NCI-H446 treated with DMSO at 0.1 percent for 48 hours (cell line): ENCODE results near the gene CAMK2G.
"Not testable (repeated sequence)": the region's sequence is repeated elsewhere in the genome, so short reads cannot be mapped to it uniquely, and the experiment has no call there.

ENCODE experiments used
- DNase-seq: peaks from one replicate; lab custom pipeline; 2025; lab: John Stamatoyannopoulos, UW

The CAMK2G gene

GRCh38 chr10:73902351-73902750 lies 28.0 kb upstream of the CAMK2G start:
- no peak for DNase-seq

DNA sequence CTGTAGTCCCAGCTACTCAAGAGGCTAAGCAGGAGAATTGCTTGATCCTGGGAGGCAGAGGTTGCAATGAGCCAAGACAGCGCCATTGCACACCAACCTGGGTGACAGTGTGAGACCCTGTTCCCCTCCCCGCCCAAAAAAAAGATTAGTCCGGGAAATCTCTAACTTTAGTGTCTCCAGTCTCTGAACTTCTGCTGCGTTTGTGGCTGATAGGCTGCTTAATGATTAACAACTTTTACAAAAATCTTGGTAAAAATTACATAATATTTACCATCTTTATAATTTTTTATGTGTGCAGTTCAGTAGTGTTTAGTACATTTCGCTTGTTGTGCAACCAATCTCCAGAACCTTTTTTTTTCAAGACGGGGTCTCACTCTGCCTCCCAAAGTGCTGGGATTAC lies 26.9 kb upstream of the CAMK2G start:
- no peak for DNase-seq

- DNase-seq: no peak
Observed at GRCh38 chr10:73900064-73900463, 25.7 kb upstream of the CAMK2G start.

DNA sequence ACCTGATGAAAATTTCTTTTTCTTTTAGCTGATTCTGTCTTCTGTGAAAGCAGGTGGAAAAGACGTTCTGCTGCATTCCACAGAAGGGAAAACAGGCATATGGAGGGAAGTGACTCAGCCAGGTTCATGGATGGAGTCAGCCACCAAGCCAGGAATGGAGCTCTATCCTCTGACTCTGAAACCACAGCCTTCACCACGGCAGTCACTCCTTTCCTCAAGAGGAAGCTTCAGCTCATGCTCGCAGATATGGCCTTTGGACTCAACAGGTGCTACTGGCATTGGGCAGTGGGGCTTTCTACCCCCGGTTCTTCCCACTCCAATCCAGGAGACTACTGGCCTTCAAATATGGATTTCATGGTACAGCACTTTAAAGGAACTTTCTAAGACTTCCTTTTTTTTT lies 25.1 kb upstream of the CAMK2G start:
- no peak for DNase-seq

GRCh38 chr10:73898730-73899410 lies 24.5 kb upstream of the CAMK2G start:
- no peak for DNase-seq

DNA sequence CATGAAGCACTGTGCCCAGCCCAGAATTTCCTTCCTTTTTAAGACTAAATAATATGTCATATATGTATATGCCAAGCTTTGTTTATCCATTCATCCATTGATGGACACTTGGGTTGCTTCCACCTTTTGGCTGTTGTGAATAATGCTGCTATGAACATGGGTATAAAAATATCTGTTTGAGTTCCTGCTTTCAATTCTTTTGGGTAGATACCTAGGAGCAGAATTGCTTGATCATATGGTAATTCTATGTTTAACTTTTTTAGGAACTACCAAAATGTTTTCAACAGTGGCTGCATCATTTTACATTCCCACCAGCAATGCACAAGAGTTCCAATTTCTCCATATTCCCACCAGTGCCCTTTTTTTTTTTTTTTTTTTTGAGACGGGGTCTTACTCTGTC lies 23.3 kb upstream of the CAMK2G start:
- DNase-seq: no peak

- not testable (repeated sequence) for DNase-seq
Observed at GRCh38 chr10:73895381-73895780, 21.0 kb upstream of the CAMK2G start.

GRCh38 chr10:73894245-73894971 lies 20.1 kb upstream of the CAMK2G start:
- DNase-seq: no peak

GRCh38 chr10:73893426-73893825 lies 19.1 kb upstream of the CAMK2G start:
- no peak for DNase-seq

- no peak for DNase-seq
Observed at GRCh38 chr10:73892310-73893030, 18.1 kb upstream of the CAMK2G start.

- no peak for DNase-seq
Observed at GRCh38 chr10:73891540-73891939, 17.2 kb upstream of the CAMK2G start.

- DNase-seq: not testable (repeated sequence)
Observed at GRCh38 chr10:73890830-73891229, 16.5 kb upstream of the CAMK2G start.

DNA sequence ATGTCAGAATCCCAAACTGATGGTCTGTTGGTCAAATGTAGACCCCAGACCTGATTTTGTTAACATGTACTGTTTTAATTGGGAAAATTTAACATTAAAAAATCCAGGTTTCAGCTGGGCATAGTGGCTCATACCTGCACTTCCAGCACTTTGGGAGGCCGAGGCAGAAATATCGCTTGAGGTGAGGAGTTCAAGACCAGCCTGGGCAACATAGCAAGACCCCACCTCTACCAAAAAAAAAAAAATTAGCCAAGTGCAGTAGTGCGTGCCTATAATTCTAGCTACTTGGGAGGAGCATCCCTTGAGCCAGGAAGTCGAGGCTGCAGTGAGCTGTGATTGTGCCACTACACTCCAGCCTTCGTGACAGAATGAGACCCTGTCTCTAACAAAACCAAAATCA lies 15.9 kb upstream of the CAMK2G start:
- DNase-seq: no peak

DNA sequence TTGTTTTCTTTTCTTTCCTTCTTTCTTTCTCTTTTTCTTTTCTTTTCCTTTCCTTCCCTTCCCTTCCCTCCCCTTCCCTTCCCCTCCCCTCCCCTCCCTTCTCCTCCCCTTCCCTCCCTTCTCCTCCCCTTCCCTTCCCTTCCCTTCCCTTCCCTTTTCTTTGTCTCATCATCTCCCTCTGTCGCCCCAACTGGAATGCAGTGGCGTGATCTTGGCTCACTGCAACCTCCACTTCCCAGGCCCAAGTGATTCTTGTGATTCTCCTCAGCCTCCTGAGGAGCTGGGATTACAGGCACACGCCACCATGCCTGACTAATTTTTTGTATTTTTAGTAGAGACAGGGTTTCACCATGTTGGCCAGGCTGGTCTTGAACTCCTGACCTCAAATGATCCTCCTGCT lies 15.1 kb upstream of the CAMK2G start:
- DNase-seq: not testable (repeated sequence)

- peak; percentile 20 for DNase-seq
Observed at GRCh38 chr10:73889014-73889413, 14.7 kb upstream of the CAMK2G start.

GRCh38 chr10:73888514-73888913 lies 14.2 kb upstream of the CAMK2G start:
- DNase-seq: no peak

DNA sequence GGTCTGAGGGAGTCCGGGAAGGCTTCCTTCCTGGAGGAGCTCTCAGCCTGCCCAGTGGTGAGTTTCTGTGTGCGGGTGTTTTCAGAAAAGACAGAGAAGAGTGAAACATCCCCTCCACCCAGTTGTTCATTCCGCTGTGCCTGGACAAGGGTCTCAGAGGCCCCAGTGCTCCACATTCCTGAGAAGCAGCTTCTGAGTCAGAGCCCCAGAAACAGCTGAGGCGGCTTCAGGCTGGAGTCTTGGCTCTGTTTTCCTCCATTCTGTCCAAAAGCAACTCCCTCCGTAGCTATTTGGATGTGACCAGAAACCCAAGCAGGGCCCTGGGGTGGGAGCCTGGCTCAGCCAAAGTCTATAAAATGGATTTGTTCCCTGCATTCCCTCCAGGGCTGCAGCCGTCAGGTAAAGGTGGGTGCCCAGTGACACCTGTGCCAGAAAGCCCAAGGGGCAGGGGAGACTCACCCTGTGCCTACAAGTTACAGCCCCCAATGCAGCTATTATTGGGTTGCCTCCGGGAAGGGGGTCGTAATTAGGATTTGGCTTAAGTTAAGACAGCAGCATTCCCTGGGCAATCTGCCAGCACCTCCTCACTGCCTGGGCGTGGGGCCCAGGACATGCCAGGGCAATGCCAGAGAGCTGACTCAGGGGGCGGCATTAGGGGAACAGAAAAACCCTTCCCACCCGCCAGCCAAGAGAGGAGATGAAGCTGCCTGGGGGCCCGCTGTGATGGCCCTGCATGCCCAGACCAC lies 13.1 kb upstream of the CAMK2G start:
- DNase-seq: peak; percentile 87

GRCh38 chr10:73886661-73887293 lies 12.4 kb upstream of the CAMK2G start:
- no peak for DNase-seq

DNA sequence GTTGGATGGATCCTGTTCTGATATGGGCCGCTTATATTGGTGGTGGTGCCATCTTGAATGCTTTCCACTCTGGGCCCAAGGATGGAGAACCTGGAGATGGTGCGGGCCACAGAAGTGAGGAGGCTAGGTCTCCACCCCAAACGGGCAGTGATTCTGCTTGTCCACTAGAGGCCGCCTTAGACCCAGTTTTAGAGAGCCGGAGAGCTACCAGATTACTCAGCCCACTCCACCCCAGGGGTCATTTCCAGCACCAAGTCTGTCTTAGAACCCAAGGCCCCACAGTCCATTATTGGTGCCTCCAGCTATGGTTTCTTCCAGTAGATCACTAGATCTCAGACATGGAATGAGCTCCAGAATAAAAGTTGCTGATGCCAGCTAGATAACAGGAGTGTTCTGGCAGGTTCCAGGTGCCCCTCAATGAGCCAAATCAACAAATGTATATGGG lies 11.8 kb upstream of the CAMK2G start:
- peak; percentile 13 for DNase-seq

GRCh38 chr10:73884017-73884416 lies 9.7 kb upstream of the CAMK2G start:
- DNase-seq: no peak

GRCh38 chr10:73881221-73881919 lies 7.0 kb upstream of the CAMK2G start:
- no peak for DNase-seq
